GM19351 (cell line): ENCODE data around the gene HTT-AS.

Experiments used
- ATAC-seq: cut with Tn5 transposase; IDR thresholded peaks from one replicate; pipeline ENCODE4 v1.9.1; 2021; ENCODE audit warnings: mild to moderate bottlenecking, moderate library complexity; ENCODE audit not compliant: unreplicated experiment

Gene HTT-AS

DNA sequence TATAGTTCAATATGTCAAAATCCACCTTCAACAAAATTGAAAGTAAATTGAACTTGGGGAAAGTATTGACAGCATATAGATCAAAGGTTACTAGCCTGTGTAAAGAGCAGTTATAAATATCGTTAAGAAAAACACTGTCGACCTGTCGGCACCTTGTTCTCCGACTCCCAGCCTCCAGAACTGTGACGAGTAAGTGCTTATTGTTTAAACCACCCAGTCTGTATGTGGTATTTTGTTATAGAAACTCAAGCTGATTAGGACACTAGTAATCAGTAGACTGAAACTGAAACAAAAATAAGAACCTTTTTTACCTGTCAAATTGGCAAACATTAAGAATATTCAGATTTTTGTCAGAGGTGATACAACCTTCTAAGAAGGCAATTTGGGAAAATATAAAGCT lies 17.1 kb upstream of the HTT-AS start:
- ATAC-seq: no peak

GRCh38 chr4:3087115-3087797 lies 12.9 kb upstream of the HTT-AS start:
- no peak for ATAC-seq

DNA sequence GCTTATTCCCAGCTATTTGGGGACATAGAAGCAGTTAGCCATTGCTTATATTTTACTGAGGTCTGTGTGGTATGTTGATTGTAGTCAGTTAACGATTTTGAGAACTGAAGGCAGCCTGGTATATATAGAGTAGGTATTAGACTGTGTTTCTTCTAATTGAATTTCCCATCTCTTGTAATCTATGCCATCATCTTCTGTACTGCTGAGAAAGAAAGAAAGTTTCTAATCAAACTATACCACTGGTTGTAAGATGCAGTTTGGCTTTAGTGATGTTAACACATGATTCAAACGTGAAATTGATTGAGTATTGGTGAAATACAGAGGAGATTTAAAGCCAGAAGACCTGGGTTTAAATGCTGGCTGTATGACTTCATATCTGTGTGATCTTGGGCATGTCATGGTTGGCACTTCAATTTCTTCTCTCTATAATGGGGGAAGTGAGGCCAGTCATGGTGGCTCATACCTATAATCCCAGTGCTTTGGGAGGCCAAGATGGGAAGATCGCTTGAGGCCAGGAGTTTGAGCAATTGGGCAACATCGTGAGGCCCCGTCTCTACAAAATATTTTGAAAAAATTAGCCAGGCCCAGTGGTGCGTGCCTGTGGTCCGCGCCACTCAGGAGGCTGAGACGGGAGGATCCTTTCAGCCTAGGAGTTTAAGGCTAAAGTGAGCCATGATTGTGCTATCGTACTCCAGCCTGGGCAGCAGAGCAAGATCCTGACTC lies 11.8 kb upstream of the HTT-AS start:
- no peak for ATAC-seq

DNA sequence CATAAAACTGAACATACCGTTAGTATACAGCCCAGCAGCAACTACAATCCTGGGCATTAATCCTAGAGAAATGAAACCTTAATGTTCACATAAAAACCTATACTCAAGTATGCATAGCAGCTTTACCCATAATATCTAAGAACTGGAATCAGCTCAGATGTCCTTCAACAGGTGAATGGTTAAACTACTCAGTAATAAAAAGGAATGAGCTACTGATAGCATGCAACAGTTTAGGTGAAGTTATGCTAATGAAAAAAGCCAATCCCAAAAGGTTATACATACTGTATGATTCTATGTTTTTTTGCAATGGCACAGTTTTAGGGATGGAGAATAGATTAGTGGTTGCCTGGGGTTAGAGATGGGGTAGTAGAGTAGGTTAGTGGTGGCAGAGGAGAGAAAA lies 9.4 kb upstream of the HTT-AS start:
- ATAC-seq: no peak

GRCh38 chr4:3082925-3083515 lies 8.7 kb upstream of the HTT-AS start:
- no peak for ATAC-seq

DNA sequence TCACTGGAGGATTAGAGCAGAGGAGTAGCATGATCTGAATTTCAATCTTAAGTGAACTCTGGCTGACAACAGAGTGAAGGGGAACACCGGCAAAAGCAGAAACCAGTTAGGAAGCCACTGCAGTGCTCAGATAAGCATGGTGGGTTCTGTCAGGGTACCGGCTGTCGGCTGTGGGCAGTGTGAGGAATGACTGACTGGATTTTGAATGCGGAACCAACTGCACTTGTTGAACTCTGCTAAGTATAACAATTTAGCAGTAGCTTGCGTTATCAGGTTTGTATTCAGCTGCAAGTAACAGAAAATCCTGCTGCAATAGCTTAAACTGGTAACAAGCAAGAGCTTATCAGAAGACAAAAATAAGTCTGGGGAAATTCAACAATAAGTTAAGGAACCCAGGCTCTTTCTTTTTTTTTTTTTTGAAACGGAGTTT lies 5.4 kb upstream of the HTT-AS start:
- peak; percentile 34 for ATAC-seq

GRCh38 chr4:3077796-3078195 lies 3.5 kb upstream of the HTT-AS start:
- ATAC-seq: peak; percentile 46

DNA sequence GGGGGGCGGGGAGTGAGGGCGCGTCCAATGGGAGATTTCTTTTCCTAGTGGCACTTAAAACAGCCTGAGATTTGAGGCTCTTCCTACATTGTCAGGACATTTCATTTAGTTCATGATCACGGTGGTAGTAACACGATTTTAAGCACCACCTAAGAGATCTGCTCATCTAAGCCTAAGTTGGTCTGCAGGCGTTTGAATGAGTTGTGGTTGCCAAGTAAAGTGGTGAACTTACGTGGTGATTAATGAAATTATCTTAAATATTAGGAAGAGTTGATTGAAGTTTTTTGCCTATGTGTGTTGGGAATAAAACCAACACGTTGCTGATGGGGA lies 1.3 kb upstream of the HTT-AS start:
- no peak for ATAC-seq

DNA sequence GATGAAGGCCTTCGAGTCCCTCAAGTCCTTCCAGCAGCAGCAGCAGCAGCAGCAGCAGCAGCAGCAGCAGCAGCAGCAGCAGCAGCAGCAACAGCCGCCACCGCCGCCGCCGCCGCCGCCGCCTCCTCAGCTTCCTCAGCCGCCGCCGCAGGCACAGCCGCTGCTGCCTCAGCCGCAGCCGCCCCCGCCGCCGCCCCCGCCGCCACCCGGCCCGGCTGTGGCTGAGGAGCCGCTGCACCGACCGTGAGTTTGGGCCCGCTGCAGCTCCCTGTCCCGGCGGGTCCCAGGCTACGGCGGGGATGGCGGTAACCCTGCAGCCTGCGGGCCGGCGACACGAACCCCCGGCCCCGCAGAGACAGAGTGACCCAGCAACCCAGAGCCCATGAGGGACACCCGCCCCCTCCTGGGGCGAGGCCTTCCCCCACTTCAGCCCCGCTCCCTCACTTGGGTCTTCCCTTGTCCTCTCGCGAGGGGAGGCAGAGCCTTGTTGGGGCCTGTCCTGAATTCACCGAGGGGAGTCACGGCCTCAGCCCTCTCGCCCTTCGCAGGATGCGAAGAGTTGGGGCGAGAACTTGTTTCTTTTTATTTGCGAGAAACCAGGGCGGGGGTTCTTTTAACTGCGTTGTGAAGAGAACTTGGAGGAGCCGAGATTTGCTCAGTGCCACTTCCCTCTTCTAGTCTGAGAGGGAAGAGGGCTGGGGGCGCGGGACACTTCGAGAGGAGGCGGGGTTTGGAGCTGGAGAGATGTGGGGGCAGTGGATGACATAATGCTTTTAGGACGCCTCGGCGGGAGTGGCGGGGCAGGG lies 711 bp upstream of the HTT-AS start:
- no peak for ATAC-seq

- peak; percentile 19 for ATAC-seq
Observed at GRCh38 chr4:3073158-3074077, 920 bp downstream of the HTT-AS start.

DNA sequence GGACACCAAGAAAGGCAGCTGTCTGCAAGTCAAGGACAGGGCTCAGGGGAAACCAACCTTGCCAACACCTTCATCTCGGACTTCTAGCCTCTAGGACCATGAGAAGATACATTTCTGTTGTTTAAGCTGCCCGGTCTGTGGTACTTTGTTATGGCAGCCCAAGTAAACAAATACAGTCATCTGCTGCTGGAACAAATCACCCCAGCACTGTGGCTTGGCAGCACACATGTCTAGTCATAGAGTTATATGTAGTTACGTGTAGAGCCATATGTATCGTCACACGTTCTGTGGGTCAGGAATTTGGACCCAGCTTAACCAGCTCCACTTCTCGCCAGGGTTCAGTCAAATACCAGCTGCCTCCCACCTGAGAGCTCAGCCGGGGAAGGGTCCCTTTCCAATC lies 2.5 kb downstream of the HTT-AS start:
- no peak for ATAC-seq

GRCh38 chr4:3070709-3071500 lies 3.4 kb downstream of the HTT-AS start:
- ATAC-seq: no peak

- ATAC-seq: no peak
Observed at GRCh38 chr4:3069661-3070199, 4.6 kb downstream of the HTT-AS start.

GRCh38 chr4:3067473-3068001 lies 6.8 kb downstream of the HTT-AS start:
- ATAC-seq: no peak

DNA sequence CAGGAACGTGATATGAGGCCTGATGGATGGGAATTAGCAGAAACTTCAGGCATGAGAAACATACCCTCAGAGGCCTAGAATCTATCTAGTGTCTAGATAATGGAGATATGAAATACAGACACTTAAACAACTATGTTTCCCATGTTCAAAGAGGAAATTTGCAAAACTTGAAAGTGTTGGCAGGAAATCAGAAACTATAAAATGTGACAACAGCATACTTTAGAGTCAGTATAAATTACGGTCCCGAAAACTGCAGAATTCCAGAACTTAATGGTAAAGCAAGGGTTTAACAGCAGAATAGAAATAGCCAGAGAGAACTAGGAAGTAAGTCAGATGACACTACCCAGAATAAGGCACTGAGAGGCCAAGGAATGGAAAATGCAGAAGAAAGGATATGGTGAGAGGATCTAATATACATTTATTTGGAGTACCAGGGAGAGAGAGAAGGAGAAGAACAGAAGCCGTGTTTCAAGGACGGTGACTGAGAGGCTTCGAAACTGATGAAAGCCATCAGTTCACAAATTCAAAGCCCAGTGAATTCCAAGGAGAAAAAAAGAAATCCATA lies 7.4 kb downstream of the HTT-AS start:
- ATAC-seq: no peak

DNA sequence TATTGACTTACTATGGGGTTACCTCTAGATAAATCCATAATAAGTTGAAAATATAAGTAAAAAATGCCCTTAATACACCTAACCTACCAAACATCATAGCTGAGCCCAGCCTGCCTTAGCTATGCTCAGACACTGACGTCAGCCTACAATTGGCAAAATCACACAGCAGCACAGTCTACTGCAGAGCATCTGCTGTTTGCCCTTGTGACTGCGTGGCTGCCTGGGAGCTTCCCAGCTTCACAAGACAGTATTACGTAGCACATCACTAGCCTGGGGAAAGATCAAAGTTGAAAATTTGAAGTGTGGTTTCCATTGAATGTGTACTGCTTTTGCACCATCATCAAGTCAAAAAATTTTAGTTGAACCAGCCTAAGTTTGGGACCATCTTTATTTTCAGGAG lies 8.8 kb downstream of the HTT-AS start:
- ATAC-seq: no peak

DNA sequence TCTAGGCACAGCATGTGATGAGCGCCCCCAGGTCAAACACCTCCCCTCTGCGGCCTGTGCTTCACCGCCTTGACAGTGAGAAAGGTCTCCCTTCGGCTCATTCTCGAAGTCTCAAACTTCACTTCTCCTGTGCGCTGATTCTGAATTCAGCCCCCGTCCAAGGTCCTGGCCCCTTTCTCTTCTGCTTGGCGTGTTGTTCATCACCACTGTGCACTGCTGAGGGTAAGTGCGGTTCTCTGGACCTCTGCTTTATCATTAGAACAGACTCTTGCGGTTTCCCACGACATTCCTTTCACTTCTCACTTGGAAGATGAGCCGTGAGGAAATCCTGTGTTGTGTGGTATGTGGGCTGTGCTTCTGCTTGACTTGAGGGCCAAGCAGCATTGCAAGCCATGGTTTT lies 11.9 kb downstream of the HTT-AS start:
- ATAC-seq: no peak

- ATAC-seq: no peak
Observed at GRCh38 chr4:3060946-3061345, 13.4 kb downstream of the HTT-AS start.

DNA sequence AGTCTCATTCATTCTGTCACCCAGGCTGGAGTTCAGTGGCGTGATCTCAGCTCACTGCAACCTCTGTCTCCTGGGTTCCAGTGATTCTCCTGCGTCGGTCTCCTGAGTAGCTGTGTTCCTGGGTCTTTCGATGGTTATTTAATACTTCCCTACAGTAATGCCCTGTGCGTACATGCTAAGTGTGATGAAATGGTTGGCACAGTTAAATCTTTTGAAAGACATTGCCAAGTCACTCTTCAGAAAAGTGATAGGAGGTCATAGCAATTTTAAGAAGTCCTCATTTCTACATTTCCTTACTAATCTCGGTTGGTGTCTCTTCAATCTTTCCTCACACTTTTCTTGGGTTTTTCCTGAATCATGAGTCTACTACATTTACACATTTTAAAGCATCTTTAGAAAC lies 14.4 kb downstream of the HTT-AS start:
- no peak for ATAC-seq
